Measurements from ENCODE around the gene IFFO2.
A peak's percentile ranks its signal among the peaks of the same experiment; 100 is the strongest.

IFFO2 gene

GRCh38 chr1:18942340-18942739, 14.1 kb downstream of the IFFO2 start:
- Histone ChIP-seq H3K9me3 (ENCODE audit: control insufficient read depth, low read length) (no peaks in the 10 kb centered on the region), H3K36me3 (ENCODE audit: control insufficient read depth, insufficient read depth, low read length) (peaks cover 8% of the 10 kb centered on the region), H3K4me1 (ENCODE audit: control insufficient read depth, insufficient read depth, low read length, poor library complexity, severe bottlenecking) (peaks cover 74% of the 10 kb centered on the region), H3K4me3 (ENCODE audit: extremely low read depth, insufficient read depth, low read length, poor library complexity, severe bottlenecking) (no peak overlapping the region), H3K27ac (ENCODE audit: low read depth, low read length, severe bottlenecking) (peak overlapping the region; percentile 78)
- WGBS, 2 experiments (ENCODE audit: insufficient coverage in 2 of 2): 83 to 100% methylated on average over 2 of the region's 4 CpGs

GRCh38 chr1:18941221-18942141, 15.0 kb downstream of the IFFO2 start:
- Histone ChIP-seq H3K36me3 (ENCODE audit: control insufficient read depth, insufficient read depth, low read length) (peaks cover 8% of the 10 kb centered on the region), H3K9me3 (ENCODE audit: control insufficient read depth, low read length) (no peaks in the 10 kb centered on the region), H3K4me1 (ENCODE audit: control insufficient read depth, insufficient read depth, low read length, poor library complexity, severe bottlenecking) (peaks cover 76% of the 10 kb centered on the region), H3K27ac (ENCODE audit: low read depth, low read length, severe bottlenecking) (peak overlapping the region; percentile 78), H3K4me3 (ENCODE audit: extremely low read depth, insufficient read depth, low read length, poor library complexity, severe bottlenecking) (no peak overlapping the region)
- 48 to 52% methylated on average over 14 to 15 of the region's 18 CpGs for WGBS, 2 experiments (ENCODE audit: insufficient coverage in 2 of 2)

- Histone ChIP-seq H3K27ac (ENCODE audit: low read depth, low read length, severe bottlenecking) (peak overlapping the region; percentile 78), H3K4me1 (ENCODE audit: control insufficient read depth, insufficient read depth, low read length, poor library complexity, severe bottlenecking) (peaks cover 72% of the 10 kb centered on the region), H3K4me3 (ENCODE audit: extremely low read depth, insufficient read depth, low read length, poor library complexity, severe bottlenecking) (no peak overlapping the region), H3K36me3 (ENCODE audit: control insufficient read depth, insufficient read depth, low read length) (peaks cover 8% of the 10 kb centered on the region), H3K9me3 (ENCODE audit: control insufficient read depth, low read length) (no peaks in the 10 kb centered on the region)
- 95 to 96% methylated on average over 11 to 13 of the region's 13 CpGs for WGBS, 2 experiments (ENCODE audit: insufficient coverage in 2 of 2)
These were observed 16.0 kb downstream of the IFFO2 start for GRCh38 chr1:18940303-18941020.

- peaks cover 64% of the 10 kb centered on the region for H3K4me1 ChIP-seq (ENCODE audit: control insufficient read depth, insufficient read depth, low read length, poor library complexity, severe bottlenecking)
- H3K4me3 ChIP-seq (ENCODE audit: extremely low read depth, insufficient read depth, low read length, poor library complexity, severe bottlenecking): no peak overlapping the region
- 83 to 90% methylated on average over 6 of the region's 7 CpGs for WGBS, 2 experiments (ENCODE audit: insufficient coverage in 2 of 2)
- no peaks in the 10 kb centered on the region for H3K9me3 ChIP-seq (ENCODE audit: control insufficient read depth, low read length)
- H3K36me3 ChIP-seq (ENCODE audit: control insufficient read depth, insufficient read depth, low read length): peaks cover 8% of the 10 kb centered on the region
- peak overlapping the region; percentile 10 for H3K27ac ChIP-seq (ENCODE audit: low read depth, low read length, severe bottlenecking)
These were observed 16.8 kb downstream of the IFFO2 start for GRCh38 chr1:18939398-18940302.

- H3K4me3 ChIP-seq (ENCODE audit: extremely low read depth, insufficient read depth, low read length, poor library complexity, severe bottlenecking): no peak overlapping the region
- peaks cover 4% of the 10 kb centered on the region for H3K36me3 ChIP-seq (ENCODE audit: control insufficient read depth, insufficient read depth, low read length)
- H3K4me1 ChIP-seq (ENCODE audit: control insufficient read depth, insufficient read depth, low read length, poor library complexity, severe bottlenecking): peaks cover 55% of the 10 kb centered on the region
- H3K27ac ChIP-seq (ENCODE audit: low read depth, low read length, severe bottlenecking): peak overlapping the region; percentile 29
- H3K9me3 ChIP-seq (ENCODE audit: control insufficient read depth, low read length): no peaks in the 10 kb centered on the region
- WGBS, 2 experiments (ENCODE audit: insufficient coverage in 2 of 2): 60 to 90% methylated on average over 1 to 2 of the region's 2 CpGs
These were observed 17.8 kb downstream of the IFFO2 start for GRCh38 chr1:18938707-18939070.

GRCh38 chr1:18938008-18938706, 18.3 kb downstream of the IFFO2 start:
- H3K4me1 ChIP-seq (ENCODE audit: control insufficient read depth, insufficient read depth, low read length, poor library complexity, severe bottlenecking): peaks cover 52% of the 10 kb centered on the region
- WGBS, 2 experiments (ENCODE audit: insufficient coverage in 2 of 2): 88 to 90% methylated on average over 13 of the region's 14 CpGs
- peaks cover 3% of the 10 kb centered on the region for H3K36me3 ChIP-seq (ENCODE audit: control insufficient read depth, insufficient read depth, low read length)
- no peaks in the 10 kb centered on the region for H3K9me3 ChIP-seq (ENCODE audit: control insufficient read depth, low read length)
- H3K4me3 ChIP-seq (ENCODE audit: extremely low read depth, insufficient read depth, low read length, poor library complexity, severe bottlenecking): no peak overlapping the region
- H3K27ac ChIP-seq (ENCODE audit: low read depth, low read length, severe bottlenecking): no peak overlapping the region

- peaks cover 55% of the 10 kb centered on the region for H3K4me1 ChIP-seq (ENCODE audit: control insufficient read depth, insufficient read depth, low read length, poor library complexity, severe bottlenecking)
- 92 to 95% methylated on average over 6 to 8 of the region's 8 CpGs for WGBS, 2 experiments (ENCODE audit: insufficient coverage in 2 of 2)
- H3K36me3 ChIP-seq (ENCODE audit: control insufficient read depth, insufficient read depth, low read length): no peaks in the 10 kb centered on the region
- H3K9me3 ChIP-seq (ENCODE audit: control insufficient read depth, low read length): no peaks in the 10 kb centered on the region
- no peak overlapping the region for H3K4me3 ChIP-seq (ENCODE audit: extremely low read depth, insufficient read depth, low read length, poor library complexity, severe bottlenecking)
- H3K27ac ChIP-seq (ENCODE audit: low read depth, low read length, severe bottlenecking): no peak overlapping the region
These were observed 18.9 kb downstream of the IFFO2 start for GRCh38 chr1:18937539-18937938.

- Histone ChIP-seq H3K4me1 (ENCODE audit: control insufficient read depth, insufficient read depth, low read length, poor library complexity, severe bottlenecking) (peaks cover 53% of the 10 kb centered on the region), H3K4me3 (ENCODE audit: extremely low read depth, insufficient read depth, low read length, poor library complexity, severe bottlenecking) (no peak overlapping the region), H3K27ac (ENCODE audit: low read depth, low read length, severe bottlenecking) (no peak overlapping the region), H3K36me3 (ENCODE audit: control insufficient read depth, insufficient read depth, low read length) (no peaks in the 10 kb centered on the region), H3K9me3 (ENCODE audit: control insufficient read depth, low read length) (no peaks in the 10 kb centered on the region)
- 78 to 85% methylated on average over 10 to 11 of the region's 11 CpGs for whole genome bisulfite sequencing, 2 experiments (ENCODE audit: insufficient coverage in 2 of 2)
These were observed 19.5 kb downstream of the IFFO2 start for GRCh38 chr1:18936814-18937481.

GRCh38 chr1:18936471-18936813, 20.0 kb downstream of the IFFO2 start:
- H3K9me3 ChIP-seq (ENCODE audit: control insufficient read depth, low read length): no peaks in the 10 kb centered on the region
- no peak overlapping the region for H3K27ac ChIP-seq (ENCODE audit: low read depth, low read length, severe bottlenecking)
- peaks cover 50% of the 10 kb centered on the region for H3K4me1 ChIP-seq (ENCODE audit: control insufficient read depth, insufficient read depth, low read length, poor library complexity, severe bottlenecking)
- 100% methylated on average over 2 to 3 of the region's 3 CpGs for WGBS, 2 experiments (ENCODE audit: insufficient coverage in 2 of 2)
- H3K4me3 ChIP-seq (ENCODE audit: extremely low read depth, insufficient read depth, low read length, poor library complexity, severe bottlenecking): no peak overlapping the region
- H3K36me3 ChIP-seq (ENCODE audit: control insufficient read depth, insufficient read depth, low read length): no peaks in the 10 kb centered on the region

Measured in mesodermal cell (in vitro differentiated cells).